PC-3 (cell line): ENCODE results near the gene OR51T1. TPM values are rescaled to one million over a fixed set of nuclear protein-coding genes. Genes with fewer than 3 reads are reported as not detected.

Experiments
- ATAC-seq: fragments of 200-7000 bp; cut with Tn5 transposase; 2 replicates; pipeline ENCODE4 v1.9.1; 2020; ENCODE audit warnings: mild to moderate bottlenecking, moderate library complexity
- BruUV-seq: library from RNA; stranded (reverse); fragments of 400-500 nt; replicated peaks from 2 replicates; lab custom pipeline; 2021; lab: Mats Ljungman, UMichigan
- CTCF ChIA-PET: fragments of 300-600 bp; sonication (Branson Sonifier 250); formaldehyde crosslinking; loops from one replicate; lab custom pipeline; 2022; ENCODE audit warnings: antibody characterized with exemption; lab: Charles Lee
- POLR2A ChIA-PET: fragments of 300-600 bp; sonication (Branson Sonifier 250); formaldehyde crosslinking; loops from one replicate; lab custom pipeline; 2022; ENCODE audit warnings: antibody characterized with exemption; ENCODE audit not compliant: unreplicated experiment; lab: Charles Lee
- DNase-seq: peaks from one replicate; pipeline ENCODE4 v3.0.0-alpha.2; 2015
- H2AFZ ChIP-seq: fragments of 300-600 bp; sonication (generic); 2 replicates; pipeline ENCODE4 v1.6.0; 2016; ENCODE audit warnings: antibody characterized with exemption, low read length
- H3F3A ChIP-seq: fragments of 300-600 bp; sonication (generic); one replicate; pipeline ENCODE4 v1.6.0; 2017; ENCODE audit warnings: antibody characterized with exemption, low read length, control low read depth, mild to moderate bottlenecking; ENCODE audit not compliant: unreplicated experiment
- H3K27ac ChIP-seq: fragments of 300-600 bp; sonication (generic); 2 replicates; pipeline ENCODE4 v1.5.1; 2016; ENCODE audit warnings: mild to moderate bottlenecking, low read length
- H3K27me3 ChIP-seq: fragments of 300-600 bp; sonication (generic); 2 replicates; pipeline ENCODE4 v1.6.1; 2016; ENCODE audit warnings: low read length, mixed read lengths
- H3K36me3 ChIP-seq: fragments of 300-600 bp; sonication (generic); 2 replicates; pipeline ENCODE4 v1.6.1; 2016; ENCODE audit warnings: low read depth, mixed run types, low read length, mixed read lengths
- H3K4me1 ChIP-seq: fragments of 300-600 bp; sonication (generic); 2 replicates; pipeline ENCODE4 v1.5.1; 2016; ENCODE audit warnings: low read length; ENCODE audit not compliant: insufficient read depth
- H3K4me2 ChIP-seq: fragments of 300-600 bp; sonication (generic); 2 replicates; pipeline ENCODE4 v1.6.0; 2016; ENCODE audit warnings: low read length
- H3K4me3 ChIP-seq: fragments of 300-600 bp; sonication (generic); 2 replicates; pipeline ENCODE4 v1.5.1; 2016; ENCODE audit warnings: mild to moderate bottlenecking, low read length, mixed read lengths
- H3K79me2 ChIP-seq: fragments of 300-600 bp; sonication (generic); 2 replicates; pipeline ENCODE4 v1.6.1; 2017; ENCODE audit warnings: low read length, mixed read lengths
- H3K9ac ChIP-seq: fragments of 300-600 bp; sonication (generic); 2 replicates; pipeline ENCODE4 v1.6.0; 2016; ENCODE audit warnings: mild to moderate bottlenecking, low read length
- H3K9me2 ChIP-seq: fragments of 300-600 bp; sonication (generic); replicated peaks from 2 replicates; pipeline ENCODE4 v1.6.1; 2016; ENCODE audit warnings: mixed run types, low read length, mixed read lengths
- H3K9me3 ChIP-seq: fragments of 300-600 bp; sonication (generic); 2 replicates; pipeline ENCODE4 v1.6.1; 2016; ENCODE audit warnings: low read length, mixed read lengths
- H4K20me1 ChIP-seq: fragments of 300-600 bp; sonication (generic); 2 replicates; pipeline ENCODE4 v1.6.1; 2016; ENCODE audit warnings: low read length, mixed read lengths
- EZH2 ChIP-seq: fragments of 300-600 bp; sonication (generic); IDR thresholded peaks from one replicate; pipeline ENCODE4 v1.6.1; 2017; ENCODE audit warnings: antibody characterized with exemption, mild to moderate bottlenecking, low read length; ENCODE audit not compliant: unreplicated experiment
- EZH2phosphoT487 ChIP-seq: fragments of 300-600 bp; sonication (generic); IDR thresholded peaks from 2 replicates; pipeline ENCODE4 v1.6.1; 2018; ENCODE audit warnings: mild to moderate bottlenecking, antibody characterized with exemption, low read length, borderline replicate concordance
- intact Hi-C: fragments of 100-400 bp; cut with micrococcal nuclease; formaldehyde crosslinking; loops from 2 replicates; pipeline ENCODE4 v1.9.0; 2023
- total RNA-seq: library from RNA; depleted of rRNA; stranded (reverse); fragments of >200 nt; gene quantifications from 2 replicates; pipeline ENCODE4 v1.2.3, GENCODE V29; 2014
- TF ChIP-seq, protein P1 (sequence below): fragments of 300-600 bp; sonication (generic); conservative IDR thresholded peaks from 2 replicates; pipeline ENCODE4 v1.5.1; 2017; ENCODE audit warnings: antibody characterized with exemption, low read depth, mild to moderate bottlenecking, low read length

Gene OR51T1
- total RNA-seq, 1 experiment from 2014 or later: not detected

DNA sequence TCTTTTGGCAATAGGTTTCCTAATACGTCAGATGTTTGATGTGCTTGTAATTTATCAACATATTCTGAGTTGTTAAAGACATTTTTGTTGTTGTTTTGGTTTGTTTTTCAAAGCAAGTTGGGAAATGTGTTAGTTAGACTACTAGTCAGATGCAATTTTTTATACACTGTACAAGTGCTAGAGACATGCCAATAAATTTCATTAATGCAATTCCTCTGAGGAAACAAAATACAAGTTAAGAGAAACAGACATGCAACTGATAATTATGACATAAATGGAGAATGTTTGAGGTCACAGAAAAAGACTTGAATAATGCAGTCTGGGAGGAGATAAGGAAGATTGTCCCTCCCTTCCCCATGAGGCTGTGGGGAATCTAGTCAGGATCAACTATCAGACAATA lies 5.9 kb downstream of the OR51T1 start:
- Histone ChIP-seq H3K27me3 (no peaks in the 10 kb centered on the region), H3K27ac (no peak overlapping the region), H3K9me2 (no peaks in the 10 kb centered on the region), H3K9me3 (no peaks in the 10 kb centered on the region), H4K20me1 (no peaks in the 10 kb centered on the region), H3K4me1 (peaks cover 6% of the 10 kb centered on the region; the same call in 1 of the 2 replicates), H3K79me2 (no peaks in the 10 kb centered on the region), H3K4me2 (no peak overlapping the region), H2AFZ (no peak overlapping the region), H3K36me3 (no peaks in the 10 kb centered on the region), H3F3A (no peaks in the 10 kb centered on the region), H3K4me3 (no peak overlapping the region), H3K9ac (no peak overlapping the region)
- POLR2A ChIA-PET: no interaction called here
- intact Hi-C loops: no loop called here
- no peak for ATAC-seq
- BruUV-seq: no TSS peak
- DNase-seq: no peak
- TF ChIP-seq, protein P1, sequence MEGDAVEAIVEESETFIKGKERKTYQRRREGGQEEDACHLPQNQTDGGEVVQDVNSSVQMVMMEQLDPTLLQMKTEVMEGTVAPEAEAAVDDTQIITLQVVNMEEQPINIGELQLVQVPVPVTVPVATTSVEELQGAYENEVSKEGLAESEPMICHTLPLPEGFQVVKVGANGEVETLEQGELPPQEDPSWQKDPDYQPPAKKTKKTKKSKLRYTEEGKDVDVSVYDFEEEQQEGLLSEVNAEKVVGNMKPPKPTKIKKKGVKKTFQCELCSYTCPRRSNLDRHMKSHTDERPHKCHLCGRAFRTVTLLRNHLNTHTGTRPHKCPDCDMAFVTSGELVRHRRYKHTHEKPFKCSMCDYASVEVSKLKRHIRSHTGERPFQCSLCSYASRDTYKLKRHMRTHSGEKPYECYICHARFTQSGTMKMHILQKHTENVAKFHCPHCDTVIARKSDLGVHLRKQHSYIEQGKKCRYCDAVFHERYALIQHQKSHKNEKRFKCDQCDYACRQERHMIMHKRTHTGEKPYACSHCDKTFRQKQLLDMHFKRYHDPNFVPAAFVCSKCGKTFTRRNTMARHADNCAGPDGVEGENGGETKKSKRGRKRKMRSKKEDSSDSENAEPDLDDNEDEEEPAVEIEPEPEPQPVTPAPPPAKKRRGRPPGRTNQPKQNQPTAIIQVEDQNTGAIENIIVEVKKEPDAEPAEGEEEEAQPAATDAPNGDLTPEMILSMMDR: no peak
- TF ChIP-seq EZH2phosphoT487 (no peak), EZH2 (no peak)
- CTCF ChIA-PET: no interaction called here

DNA sequence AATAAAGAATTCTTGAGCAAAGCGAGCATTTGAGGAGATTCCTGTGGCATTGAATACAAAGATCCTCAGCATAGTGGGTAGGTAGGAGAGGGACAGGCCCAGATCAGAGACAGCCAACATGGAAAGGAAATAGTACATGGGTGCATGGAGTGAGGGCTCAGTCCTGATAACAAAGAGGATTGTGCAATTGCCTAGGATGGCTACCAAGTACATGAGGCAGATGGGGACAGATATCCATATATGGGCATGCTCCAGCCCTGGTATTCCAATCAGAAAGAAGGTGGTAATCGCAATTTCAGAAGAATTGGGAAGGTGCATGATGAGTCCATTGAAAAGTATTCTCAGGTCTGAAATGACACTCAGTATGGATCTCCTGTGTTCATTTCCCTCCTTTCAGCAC lies 8.6 kb downstream of the OR51T1 start:
- no peak overlapping the region for H3K4me3 ChIP-seq
- H3K27ac ChIP-seq: no peak overlapping the region
- H3K9me3 ChIP-seq: no peaks in the 10 kb centered on the region
- BruUV-seq: no TSS peak
- no peaks in the 10 kb centered on the region for H3K36me3 ChIP-seq
- no peaks in the 10 kb centered on the region for H3K9me2 ChIP-seq
- H3F3A ChIP-seq: no peaks in the 10 kb centered on the region
- H3K79me2 ChIP-seq: no peaks in the 10 kb centered on the region
- no peak for DNase-seq
- TF ChIP-seq EZH2 (no peak), EZH2phosphoT487 (no peak)
- TF ChIP-seq, protein P1: no peak
- H3K27me3 ChIP-seq: peaks cover 2% of the 10 kb centered on the region; the same call in 1 of the 2 replicates
- no peak overlapping the region for H2AFZ ChIP-seq
- ATAC-seq: no peak
- ChIA-PET CTCF (no interaction called here), POLR2A (no interaction called here)
- H3K4me2 ChIP-seq: no peak overlapping the region
- intact Hi-C loops: no loop called here
- peaks cover 6% of the 10 kb centered on the region; the same call in 1 of the 2 replicates for H3K4me1 ChIP-seq
- H3K9ac ChIP-seq: no peak overlapping the region
- H4K20me1 ChIP-seq: no peaks in the 10 kb centered on the region

DNA sequence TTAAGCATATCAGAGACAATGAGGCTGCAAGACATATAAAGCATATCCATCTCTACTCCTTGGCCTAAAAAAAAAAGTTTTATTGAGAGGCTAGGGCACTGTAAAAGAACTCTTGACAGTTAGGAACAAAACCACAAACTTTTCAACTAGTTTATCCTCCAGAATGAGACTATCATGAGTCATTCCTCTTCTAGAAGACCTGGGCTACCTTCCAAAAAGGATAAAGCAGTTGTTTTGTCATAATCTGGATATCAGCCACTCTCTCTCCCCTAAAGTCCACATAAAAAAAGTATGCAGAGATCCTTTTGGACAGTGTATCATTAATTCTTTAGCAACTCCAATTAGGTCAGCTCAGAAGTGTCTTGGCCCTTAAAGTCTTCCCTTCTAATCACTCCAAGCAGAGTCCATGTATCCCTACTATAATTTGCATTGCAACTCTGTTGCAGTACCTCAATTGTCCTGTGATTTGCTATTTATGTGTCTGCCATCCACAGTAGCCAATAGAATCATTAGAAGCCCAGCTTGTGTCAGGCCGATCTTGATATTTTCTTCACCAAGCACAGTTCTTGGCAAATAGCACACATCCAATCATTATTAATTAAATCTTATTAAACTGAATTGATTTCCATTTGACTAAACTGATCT lies 10.4 kb downstream of the OR51T1 start:
- DNase-seq: peak; percentile 80
- no peaks in the 10 kb centered on the region for H4K20me1 ChIP-seq
- no peak overlapping the region for H3K9ac ChIP-seq
- TF ChIP-seq, protein P1: no peak
- TF ChIP-seq EZH2phosphoT487 (no peak), EZH2 (no peak)
- H2AFZ ChIP-seq: no peak overlapping the region
- H3K79me2 ChIP-seq: no peaks in the 10 kb centered on the region
- CTCF ChIA-PET: no interaction called here
- H3K36me3 ChIP-seq: no peaks in the 10 kb centered on the region
- BruUV-seq: no TSS peak
- no peaks in the 10 kb centered on the region for H3K9me2 ChIP-seq
- peaks cover 6% of the 10 kb centered on the region; the same call in 1 of the 2 replicates for H3K4me1 ChIP-seq
- H3K27ac ChIP-seq: no peak overlapping the region
- ATAC-seq: peak; percentile 48; the same call in 1 of the 2 replicates
- no peaks in the 10 kb centered on the region for H3F3A ChIP-seq
- no peaks in the 10 kb centered on the region for H3K9me3 ChIP-seq
- no peak overlapping the region for H3K4me2 ChIP-seq
- intact Hi-C loops: no loop called here
- H3K27me3 ChIP-seq: peaks cover 4% of the 10 kb centered on the region; the same call in 1 of the 2 replicates
- no peak overlapping the region for H3K4me3 ChIP-seq
- POLR2A ChIA-PET: no interaction called here
